ENCODE data around the gene SEC63. TPM values are rescaled to one million over a fixed set of nuclear protein-coding genes. Genes with fewer than 3 reads are reported as not detected.
"Not testable (repeated sequence)": the region's sequence is repeated elsewhere in the genome, so short reads cannot be mapped to it uniquely, and the experiment has no call there.

The SEC63 gene
- polyA plus RNA-seq, 1 donor: 67.0 TPM

DNA sequence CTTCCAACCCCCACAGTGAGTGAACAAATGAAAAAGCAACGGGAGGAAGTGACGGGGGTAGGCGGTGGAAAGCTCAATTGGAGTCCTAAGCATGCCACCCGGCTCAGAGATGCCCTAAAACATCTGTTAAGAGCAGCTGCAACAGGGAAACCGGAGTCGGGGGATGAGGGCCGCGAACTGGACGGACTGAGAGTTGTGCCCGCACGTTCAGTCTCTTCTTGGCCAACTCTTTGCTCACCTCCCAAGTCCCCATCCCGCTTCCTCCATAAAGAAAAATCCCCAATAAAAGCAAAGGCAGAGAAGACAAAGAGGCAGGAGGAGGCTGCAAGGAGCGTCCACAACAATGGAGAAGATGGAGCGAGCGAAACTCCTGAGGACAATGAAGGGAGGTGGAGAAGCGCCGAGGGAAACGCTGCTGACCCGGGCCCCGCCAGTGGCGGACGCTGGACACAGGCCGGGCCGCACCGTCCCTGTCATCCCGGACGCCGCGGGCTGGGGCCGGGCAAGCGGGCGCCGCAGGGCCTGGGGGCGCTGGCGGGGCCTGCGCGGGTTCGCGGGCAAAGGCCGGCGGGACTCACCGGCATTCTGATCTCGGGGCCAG is 600 bp downstream of the SEC63 start:
- H3K36me3 ChIP-seq (ENCODE audit: control insufficient read depth, insufficient read depth, low read length): peaks cover 6% of the 10 kb centered on the region
- peak overlapping the region; percentile 91 for H3K27ac ChIP-seq (ENCODE audit: low read length)

GRCh38 chr6:107956586-107957307 is 1.3 kb downstream of the SEC63 start:
- peak overlapping the region; percentile 94 for H3K4me3 ChIP-seq (ENCODE audit: low read length)
- H3K27ac ChIP-seq (ENCODE audit: low read length): peak overlapping the region; percentile 91
- H3K36me3 ChIP-seq (ENCODE audit: control insufficient read depth, insufficient read depth, low read length): peaks cover 6% of the 10 kb centered on the region
- peaks cover 5% of the 10 kb centered on the region for H3K4me1 ChIP-seq (ENCODE audit: control insufficient read depth, insufficient read depth, low read length)
- 0% methylated on average over 1 of the region's 9 CpGs for WGBS (ENCODE audit: insufficient coverage, low lambda C conversion rate)
- peak; percentile 23 to 55 for DNase-seq
- no peaks in the 10 kb centered on the region for H3K27me3 ChIP-seq (ENCODE audit: control insufficient read depth, insufficient read depth, low read length)
- H3K9me3 ChIP-seq (ENCODE audit: control insufficient read depth, low read depth, low read length): no peaks in the 10 kb centered on the region

More for the DNA sequence above, 600 bp downstream of the SEC63 start:
- DNase-seq: peak; percentile 22 to 66
- peak overlapping the region; percentile 94 for H3K4me3 ChIP-seq (ENCODE audit: low read length)
- WGBS (ENCODE audit: insufficient coverage, low lambda C conversion rate): no CpG with 5 or more reads among the region's 43 CpGs
- H3K9me3 ChIP-seq (ENCODE audit: control insufficient read depth, low read depth, low read length): no peaks in the 10 kb centered on the region
- H3K27me3 ChIP-seq (ENCODE audit: control insufficient read depth, insufficient read depth, low read length): no peaks in the 10 kb centered on the region
- peaks cover 5% of the 10 kb centered on the region for H3K4me1 ChIP-seq (ENCODE audit: control insufficient read depth, insufficient read depth, low read length)

DNA sequence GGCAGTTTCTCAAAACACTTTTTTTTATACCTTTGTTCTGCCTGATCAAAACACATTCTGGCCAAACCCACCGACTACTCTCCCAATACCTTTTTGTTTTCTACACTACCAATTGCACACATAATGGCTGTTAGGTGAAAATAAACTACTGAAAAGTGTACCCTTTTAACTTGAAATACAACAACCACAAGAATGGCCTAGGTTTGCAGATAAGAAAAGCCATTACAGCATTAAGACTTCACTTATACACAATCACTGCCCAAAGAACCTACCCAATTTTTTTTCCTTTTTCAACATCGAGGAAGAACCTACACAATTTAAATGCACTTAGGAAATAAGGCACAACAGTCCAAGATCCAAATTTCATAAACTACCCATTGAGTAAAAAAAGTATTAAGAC is 1.8 kb downstream of the SEC63 start:
- Histone ChIP-seq H3K9me3 (ENCODE audit: control insufficient read depth, low read depth, low read length) (no peaks in the 10 kb centered on the region), H3K4me1 (ENCODE audit: control insufficient read depth, insufficient read depth, low read length) (peaks cover 5% of the 10 kb centered on the region), H3K36me3 (ENCODE audit: control insufficient read depth, insufficient read depth, low read length) (peaks cover 6% of the 10 kb centered on the region), H3K4me3 (ENCODE audit: low read length) (peak overlapping the region; percentile 94), H3K27ac (ENCODE audit: low read length) (peak overlapping the region; percentile 91), H3K27me3 (ENCODE audit: control insufficient read depth, insufficient read depth, low read length) (no peaks in the 10 kb centered on the region)
- no peak for DNase-seq
- WGBS (ENCODE audit: insufficient coverage, low lambda C conversion rate): 0% methylated on average over 1 of the region's 2 CpGs

DNA sequence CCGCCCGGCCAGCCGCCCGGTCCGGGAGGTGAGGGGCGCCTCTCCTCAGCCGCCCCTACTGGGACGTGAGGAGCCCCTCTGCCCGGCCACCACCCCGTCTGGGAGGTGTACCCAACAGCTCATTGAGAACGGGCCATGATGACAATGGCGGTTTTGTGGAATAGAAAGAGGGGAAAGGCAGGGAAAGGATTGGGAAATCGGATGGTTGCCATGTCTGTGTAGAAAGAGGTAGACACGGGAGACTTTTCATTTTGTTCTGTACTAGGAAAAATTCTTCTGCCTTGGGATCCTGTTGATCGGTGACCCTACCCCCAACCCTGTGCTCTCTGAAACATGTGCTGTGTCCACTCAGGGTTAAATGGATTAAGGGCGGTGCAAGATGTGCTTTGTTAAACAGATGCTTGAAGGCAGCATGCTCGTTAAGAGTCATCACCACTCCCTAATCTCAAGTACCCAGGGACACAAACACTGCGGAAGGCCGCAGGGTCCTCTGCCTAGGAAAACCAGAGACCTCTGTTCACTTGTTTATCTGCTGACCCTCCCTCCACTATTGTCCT is 4.1 kb downstream of the SEC63 start:
- DNase-seq; H3K27ac ChIP-seq (ENCODE audit: low read length); H3K27me3 ChIP-seq (ENCODE audit: control insufficient read depth, insufficient read depth, low read length); H3K4me3 ChIP-seq (ENCODE audit: low read length); H3K4me1 ChIP-seq (ENCODE audit: control insufficient read depth, insufficient read depth, low read length); H3K9me3 ChIP-seq (ENCODE audit: control insufficient read depth, low read depth, low read length); H3K36me3 ChIP-seq (ENCODE audit: control insufficient read depth, insufficient read depth, low read length): not testable (repeated sequence)
- no CpG with 5 or more reads among the region's 19 CpGs for WGBS (ENCODE audit: insufficient coverage, low lambda C conversion rate)

- Histone ChIP-seq H3K4me1 (ENCODE audit: control insufficient read depth, insufficient read depth, low read length) (no peaks in the 10 kb centered on the region), H3K4me3 (ENCODE audit: low read length) (no peak overlapping the region), H3K9me3 (ENCODE audit: control insufficient read depth, low read depth, low read length) (no peaks in the 10 kb centered on the region), H3K36me3 (ENCODE audit: control insufficient read depth, insufficient read depth, low read length) (peaks cover 2% of the 10 kb centered on the region), H3K27ac (ENCODE audit: low read length) (no peak overlapping the region), H3K27me3 (ENCODE audit: control insufficient read depth, insufficient read depth, low read length) (no peaks in the 10 kb centered on the region)
- no peak for DNase-seq
- WGBS (ENCODE audit: insufficient coverage, low lambda C conversion rate): 69% methylated on average over 2 of the region's 6 CpGs
These were observed 14.2 kb downstream of the SEC63 start for GRCh38 chr6:107943626-107944439.

- Histone ChIP-seq H3K9me3 (ENCODE audit: control insufficient read depth, low read depth, low read length) (no peaks in the 10 kb centered on the region), H3K4me3 (ENCODE audit: low read length) (no peak overlapping the region), H3K4me1 (ENCODE audit: control insufficient read depth, insufficient read depth, low read length) (no peaks in the 10 kb centered on the region), H3K27ac (ENCODE audit: low read length) (no peak overlapping the region), H3K36me3 (ENCODE audit: control insufficient read depth, insufficient read depth, low read length) (peaks cover 3% of the 10 kb centered on the region), H3K27me3 (ENCODE audit: control insufficient read depth, insufficient read depth, low read length) (no peaks in the 10 kb centered on the region)
- 75% methylated on average over 2 of the region's 4 CpGs for WGBS (ENCODE audit: insufficient coverage, low lambda C conversion rate)
- no peak for DNase-seq
These were observed 15.9 kb downstream of the SEC63 start for GRCh38 chr6:107942142-107942541.

DNA sequence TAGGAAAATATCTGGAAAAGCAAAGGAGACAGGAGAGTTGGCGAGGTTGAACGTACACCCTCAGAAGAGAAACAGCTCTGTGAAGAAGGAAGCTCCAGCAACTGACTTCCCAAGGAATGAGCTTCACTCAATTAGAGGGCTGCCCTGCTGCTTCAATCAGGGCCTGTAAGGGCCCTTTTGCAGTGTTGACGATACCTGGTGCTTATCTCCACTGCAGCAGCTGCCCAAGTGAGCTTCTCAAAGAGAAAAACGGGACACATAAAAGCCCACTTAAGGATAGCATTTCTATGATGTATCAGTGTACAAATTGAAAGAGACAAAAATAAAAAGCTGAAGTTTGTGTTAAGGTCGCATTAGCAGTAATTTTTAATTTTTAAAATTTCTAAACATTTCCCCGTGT is 16.4 kb downstream of the SEC63 start:
- peaks cover 3% of the 10 kb centered on the region for H3K36me3 ChIP-seq (ENCODE audit: control insufficient read depth, insufficient read depth, low read length)
- 54% methylated on average over 3 of the region's 6 CpGs for WGBS (ENCODE audit: insufficient coverage, low lambda C conversion rate)
- no peaks in the 10 kb centered on the region for H3K27me3 ChIP-seq (ENCODE audit: control insufficient read depth, insufficient read depth, low read length)
- no peak for DNase-seq
- H3K9me3 ChIP-seq (ENCODE audit: control insufficient read depth, low read depth, low read length): no peaks in the 10 kb centered on the region
- no peak overlapping the region for H3K27ac ChIP-seq (ENCODE audit: low read length)
- no peak overlapping the region for H3K4me3 ChIP-seq (ENCODE audit: low read length)
- no peaks in the 10 kb centered on the region for H3K4me1 ChIP-seq (ENCODE audit: control insufficient read depth, insufficient read depth, low read length)

DNA sequence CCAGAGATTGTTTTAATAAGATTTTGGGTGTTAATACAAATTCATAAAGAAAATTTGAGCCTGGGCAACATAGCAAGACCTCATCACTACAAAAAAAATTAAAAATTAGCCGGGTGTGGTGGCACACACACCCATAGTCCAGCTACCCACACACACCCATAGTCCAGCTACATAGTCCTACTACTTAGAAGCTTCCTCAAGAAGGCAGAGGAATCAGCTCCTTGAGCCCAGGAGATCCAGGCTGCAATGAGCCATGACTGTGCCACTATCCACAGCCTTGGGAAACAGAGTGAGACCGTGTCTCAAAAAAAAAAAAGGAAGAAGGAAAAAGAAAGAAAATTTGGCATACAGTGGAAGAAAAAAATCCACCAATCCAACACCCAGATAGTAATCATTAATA is 16.8 kb downstream of the SEC63 start:
- Histone ChIP-seq H3K27ac (ENCODE audit: low read length) (no peak overlapping the region), H3K4me3 (ENCODE audit: low read length) (no peak overlapping the region), H3K27me3 (ENCODE audit: control insufficient read depth, insufficient read depth, low read length) (no peaks in the 10 kb centered on the region), H3K4me1 (ENCODE audit: control insufficient read depth, insufficient read depth, low read length) (no peaks in the 10 kb centered on the region), H3K36me3 (ENCODE audit: control insufficient read depth, insufficient read depth, low read length) (peaks cover 3% of the 10 kb centered on the region), H3K9me3 (ENCODE audit: control insufficient read depth, low read depth, low read length) (no peaks in the 10 kb centered on the region)
- no peak for DNase-seq
- WGBS (ENCODE audit: insufficient coverage, low lambda C conversion rate): 80% methylated on average over 1 of the region's 2 CpGs

DNA sequence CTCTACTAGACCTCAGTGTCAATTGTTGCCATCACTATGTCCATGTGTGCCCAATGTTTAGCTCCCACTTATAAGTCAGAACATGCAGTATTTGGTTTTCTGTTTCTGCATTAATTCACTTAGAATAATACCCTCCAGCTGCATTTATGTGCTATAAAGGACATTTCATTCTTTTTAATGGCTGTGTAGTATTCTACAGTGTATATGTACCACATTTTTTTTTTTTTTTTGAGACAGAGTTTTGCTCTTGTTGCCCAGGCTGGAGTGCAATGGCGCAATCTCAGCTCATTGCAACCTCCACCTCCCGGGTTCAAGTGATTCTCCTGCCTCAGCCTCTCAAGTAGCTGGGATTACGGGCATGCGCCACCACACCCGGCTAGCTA is 21.1 kb downstream of the SEC63 start:
- H3K9me3 ChIP-seq (ENCODE audit: control insufficient read depth, low read depth, low read length): peaks cover 11% of the 10 kb centered on the region
- H3K36me3 ChIP-seq (ENCODE audit: control insufficient read depth, insufficient read depth, low read length); H3K4me3 ChIP-seq (ENCODE audit: low read length); H3K27me3 ChIP-seq (ENCODE audit: control insufficient read depth, insufficient read depth, low read length); H3K4me1 ChIP-seq (ENCODE audit: control insufficient read depth, insufficient read depth, low read length); H3K27ac ChIP-seq (ENCODE audit: low read length); DNase-seq: not testable (repeated sequence)
- no CpG with 5 or more reads among the region's 5 CpGs for WGBS (ENCODE audit: insufficient coverage, low lambda C conversion rate)

DNA sequence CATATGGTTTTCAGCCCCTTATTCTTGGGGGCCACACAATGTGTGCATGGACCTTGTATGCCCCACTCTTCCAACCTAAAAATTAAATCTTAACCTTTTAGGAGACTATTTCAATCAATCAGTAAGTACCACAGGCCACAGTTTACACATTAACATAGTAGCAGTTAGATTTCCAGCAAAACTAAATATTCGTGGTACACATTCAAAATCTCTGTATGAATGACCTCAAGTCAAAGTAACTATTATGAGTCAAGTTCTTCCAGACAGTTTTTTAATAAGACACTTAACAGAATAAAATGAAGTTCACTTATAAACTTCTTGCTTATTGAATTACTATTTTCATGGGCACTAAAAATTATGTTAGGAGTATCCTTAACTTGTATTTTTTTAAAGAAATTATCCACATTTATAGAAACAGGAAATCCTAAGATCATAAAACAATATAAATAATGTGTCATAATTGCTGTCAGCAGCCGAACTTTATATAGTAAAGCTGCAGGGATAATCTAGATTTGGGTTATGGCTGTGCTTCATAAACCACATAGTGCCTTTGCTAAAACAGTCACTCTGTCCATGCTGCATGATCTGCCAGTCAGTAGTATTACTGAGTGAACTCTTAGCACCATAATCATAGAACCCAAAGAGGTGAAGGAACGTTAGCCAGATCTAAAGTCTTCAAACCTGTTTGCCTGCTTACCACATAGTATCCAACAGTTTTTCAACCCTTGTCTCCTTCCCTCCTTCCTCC is 21.7 kb downstream of the SEC63 start:
- no peak overlapping the region for H3K4me3 ChIP-seq (ENCODE audit: low read length)
- DNase-seq: no peak
- H3K36me3 ChIP-seq (ENCODE audit: control insufficient read depth, insufficient read depth, low read length): peaks cover 3% of the 10 kb centered on the region
- WGBS (ENCODE audit: insufficient coverage, low lambda C conversion rate): no CpG with 5 or more reads among the region's 3 CpGs
- H3K27me3 ChIP-seq (ENCODE audit: control insufficient read depth, insufficient read depth, low read length): no peaks in the 10 kb centered on the region
- H3K9me3 ChIP-seq (ENCODE audit: control insufficient read depth, low read depth, low read length): peaks cover 11% of the 10 kb centered on the region
- H3K4me1 ChIP-seq (ENCODE audit: control insufficient read depth, insufficient read depth, low read length): no peaks in the 10 kb centered on the region
- H3K27ac ChIP-seq (ENCODE audit: low read length): no peak overlapping the region

Measured in large intestine (tissue), 3 donors.